Right renal pelvis (tissue), 4 donors: ENCODE results near the gene ALPK1. TPM values are rescaled to one million over a fixed set of nuclear protein-coding genes. Genes with fewer than 3 reads are reported as not detected.
"Not testable (repeated sequence)": the region's sequence is repeated elsewhere in the genome, so short reads cannot be mapped to it uniquely, and the experiment has no call there.

Experiments used
- DNase-seq, 4 donors: peaks; one replicate each; pipeline ENCODE4 v3.0.0-alpha.2; 2013; ENCODE audit warnings: low read depth in 4 of 4, low spot score in 3 of 4, missing footprints in 1 of 4
- polyA plus RNA-seq, 4 donors: library from polyadenylated mRNA; unstranded; fragments of 120-200 nt; gene quantifications; one replicate each; pipeline ENCODE4 v1.2.1, GENCODE V29; 2013; ENCODE audit not compliant: insufficient read length in 4 of 4

The ALPK1 gene
- polyA plus RNA-seq, 4 donors, result 10.2 to 14.2 (median 11.5) TPM

DNA sequence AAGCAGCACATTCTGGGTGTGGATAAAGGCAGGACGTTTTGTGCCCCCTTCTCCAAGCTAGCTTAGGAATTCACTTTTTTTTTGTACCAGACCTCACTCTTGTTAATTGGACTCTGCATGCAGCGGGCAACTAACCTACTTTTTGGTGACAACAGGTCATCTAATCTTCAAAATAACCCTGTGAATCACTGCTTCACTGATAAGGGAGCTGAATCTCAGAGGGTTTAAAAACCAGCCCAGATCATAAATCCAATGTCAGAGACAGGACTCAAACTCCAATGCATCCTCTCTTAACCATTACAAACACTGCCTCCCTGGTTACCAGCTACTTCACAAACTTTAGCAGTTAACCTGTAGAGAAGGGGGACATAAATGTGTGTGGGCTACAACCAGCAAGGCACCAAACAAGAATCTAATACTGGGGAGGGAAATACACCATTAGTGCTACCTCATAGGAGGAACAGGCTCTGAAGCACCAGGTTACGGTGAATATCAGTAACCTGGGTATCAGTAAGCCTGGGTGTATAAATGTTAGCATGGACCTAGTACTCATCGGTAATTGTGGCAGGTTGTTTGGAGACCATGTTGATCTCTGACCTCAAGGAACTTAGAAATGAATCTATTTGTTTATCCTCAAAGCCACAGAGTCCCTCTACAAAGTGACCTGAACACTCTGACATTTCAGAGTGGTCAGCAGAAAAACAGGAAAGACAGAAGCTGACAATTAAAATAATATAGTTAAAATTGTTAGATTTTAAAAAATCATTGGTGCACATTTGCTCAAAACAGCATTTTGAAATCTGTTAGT lies 14.1 kb upstream of the ALPK1 start:
- no peak for DNase-seq

DNA sequence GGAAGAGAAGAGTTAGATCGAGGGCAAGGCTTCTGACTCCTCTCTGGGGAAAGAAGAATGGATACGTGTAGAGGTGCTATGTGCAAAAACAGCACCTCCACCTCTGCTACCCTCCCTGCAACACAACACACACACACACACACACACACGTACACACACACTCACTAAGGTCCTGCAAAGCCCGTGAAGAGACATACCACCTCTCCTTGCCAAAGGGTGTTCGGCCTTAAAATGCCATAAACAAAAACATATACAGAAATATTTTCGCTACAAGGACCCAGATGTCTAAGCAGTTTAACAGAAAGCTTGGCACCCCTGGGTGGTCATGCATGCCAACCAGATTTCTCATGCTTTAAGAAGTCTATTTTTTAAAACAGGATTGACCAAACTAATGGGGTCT lies 13.0 kb upstream of the ALPK1 start:
- no peak for DNase-seq

DNA sequence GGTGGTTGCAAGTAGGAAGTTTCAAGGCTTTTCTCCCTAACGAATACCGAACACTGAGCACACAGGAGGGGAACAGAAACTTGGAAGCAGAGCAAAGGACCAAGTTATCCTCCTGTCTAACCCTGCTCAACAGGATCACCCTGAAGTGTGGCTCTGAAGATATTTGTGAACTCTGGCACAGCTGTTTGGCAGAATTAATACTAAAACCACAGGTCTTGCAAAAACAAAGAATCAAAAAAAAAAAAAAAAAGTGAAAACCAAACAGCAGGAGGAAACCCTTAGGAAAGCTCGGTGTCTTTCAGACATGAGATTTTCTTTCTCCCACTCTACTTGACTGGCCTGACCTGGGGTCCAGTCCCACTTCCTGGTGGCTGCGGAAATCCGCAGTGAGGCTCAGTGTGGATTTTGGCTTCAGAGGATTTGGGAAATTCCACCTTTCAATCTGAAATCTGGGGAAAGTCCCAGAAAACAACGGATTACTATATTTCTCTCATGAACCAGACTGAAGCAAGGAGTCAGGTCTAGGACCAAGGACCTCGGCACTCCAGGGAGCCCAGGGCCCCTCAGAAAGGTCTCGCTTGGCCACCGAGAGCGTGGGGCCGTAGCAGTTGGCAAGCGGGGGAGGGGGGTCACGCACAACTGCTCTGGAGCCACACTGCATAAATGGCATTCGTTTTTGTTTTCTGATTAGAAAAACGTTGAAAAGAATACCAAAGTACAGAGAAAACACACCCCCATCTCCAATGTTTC lies 12.3 kb upstream of the ALPK1 start:
- no peak for DNase-seq

DNA sequence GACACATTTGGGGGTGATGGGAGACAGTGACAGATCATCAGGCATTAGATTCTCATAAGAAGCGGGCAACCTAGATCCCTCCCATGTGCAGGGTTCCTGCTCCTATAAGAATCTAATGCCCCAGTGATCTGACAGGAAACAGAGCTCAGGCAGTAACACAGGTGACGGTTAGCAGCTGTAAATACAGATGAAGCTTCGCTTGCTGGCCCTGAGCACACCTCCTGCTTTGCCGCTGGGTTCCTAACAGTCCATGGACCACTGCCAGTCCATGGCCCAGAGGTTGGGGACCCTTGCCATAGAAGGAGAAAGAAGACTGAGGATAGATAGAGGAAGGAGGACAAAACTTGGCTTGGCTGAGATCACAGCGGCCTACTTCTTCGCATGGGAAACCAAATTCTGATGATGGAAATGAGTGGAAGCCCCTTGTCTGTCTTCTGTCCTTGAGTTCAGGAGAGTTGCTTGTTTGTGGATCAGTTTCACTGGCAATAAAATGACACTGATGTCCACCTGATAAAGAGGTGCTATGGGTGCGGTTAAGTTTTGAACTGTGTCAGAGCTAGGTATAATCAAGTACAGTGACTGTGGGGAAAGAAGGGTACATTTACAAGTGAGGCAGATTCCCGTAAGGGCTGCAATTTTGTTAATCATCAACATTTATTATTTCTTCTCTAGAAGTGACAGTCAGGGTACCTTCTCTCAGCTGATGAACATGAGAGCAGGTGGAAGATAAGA lies 9.7 kb upstream of the ALPK1 start:
- no peak for DNase-seq

DNA sequence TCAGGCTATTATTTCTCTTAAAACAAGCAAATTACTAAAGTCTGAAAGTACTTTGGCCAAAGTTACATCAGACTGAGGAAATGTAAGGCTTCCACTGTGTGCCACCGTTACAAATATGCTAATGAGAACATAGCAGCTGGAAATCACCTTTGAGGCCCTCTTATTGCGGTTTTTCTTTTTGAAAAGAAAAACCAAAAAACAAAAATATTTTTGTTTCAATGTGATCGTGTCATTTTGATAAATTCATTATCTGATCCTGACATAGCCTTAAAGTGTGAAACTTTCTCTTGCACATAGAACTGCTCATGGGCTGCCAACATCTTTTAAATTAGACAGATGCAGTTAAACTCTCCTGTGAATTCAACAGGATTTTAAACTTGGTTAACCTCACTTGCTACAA lies 8.7 kb upstream of the ALPK1 start:
- no peak for DNase-seq

DNA sequence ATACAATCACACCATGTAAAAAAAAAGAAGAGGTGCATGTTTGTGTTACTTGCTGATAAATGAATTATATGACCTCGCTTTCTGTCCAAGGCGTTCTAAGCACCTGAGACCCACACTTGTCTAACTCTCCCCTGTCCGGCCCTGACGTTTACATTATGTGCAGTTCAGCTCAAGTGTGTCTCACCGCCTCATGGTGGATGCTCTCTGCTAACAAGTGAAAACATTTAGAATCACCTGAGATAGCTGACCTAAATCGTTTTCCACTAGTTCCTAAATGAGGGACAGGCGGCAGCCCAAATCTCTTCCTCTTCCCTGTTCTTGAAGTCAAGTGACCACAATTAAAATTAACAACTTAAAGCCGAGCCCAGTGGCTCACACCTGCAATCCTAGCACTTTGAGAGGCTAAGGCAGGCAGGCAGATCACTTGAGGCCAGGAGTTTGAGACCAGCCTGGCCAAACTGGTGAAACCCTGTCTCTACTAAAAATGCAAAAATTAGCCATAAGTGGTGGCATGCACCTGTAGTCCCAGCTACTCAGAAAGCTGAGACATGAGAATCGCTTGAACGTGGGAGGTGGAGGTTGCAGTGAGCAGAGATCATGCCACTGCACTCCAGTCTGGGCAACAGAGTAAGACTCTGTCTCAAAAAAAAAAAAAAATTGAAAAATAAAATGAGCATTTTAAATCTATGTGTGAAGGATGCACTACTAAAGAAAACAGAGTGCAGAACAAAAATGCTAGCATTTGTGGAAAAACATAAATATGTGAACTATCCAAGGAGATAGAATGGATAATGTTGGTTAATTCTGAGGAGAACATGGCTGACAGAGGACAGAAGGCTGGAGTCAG lies 7.5 kb upstream of the ALPK1 start:
- DNase-seq, result no peak

DNA sequence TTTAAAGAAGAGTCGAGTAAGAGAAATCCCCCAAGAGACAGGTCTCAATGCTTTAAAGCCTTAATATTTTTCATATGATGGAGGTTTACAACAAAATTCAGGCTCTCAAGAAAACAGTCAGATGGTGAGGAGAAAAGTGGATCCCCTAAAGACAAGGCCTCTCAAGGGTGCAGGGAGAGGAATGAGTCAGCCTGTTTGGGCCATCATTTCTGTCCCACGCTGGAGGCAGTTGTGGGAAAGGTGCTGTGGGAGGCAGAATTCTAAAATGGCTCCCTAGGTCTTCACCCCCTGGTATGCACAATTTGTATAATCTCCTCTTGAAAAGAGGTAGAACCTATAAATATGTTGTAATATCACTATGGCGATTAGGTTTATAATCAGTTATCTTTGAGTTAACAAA lies 6.8 kb upstream of the ALPK1 start:
- no peak for DNase-seq

DNA sequence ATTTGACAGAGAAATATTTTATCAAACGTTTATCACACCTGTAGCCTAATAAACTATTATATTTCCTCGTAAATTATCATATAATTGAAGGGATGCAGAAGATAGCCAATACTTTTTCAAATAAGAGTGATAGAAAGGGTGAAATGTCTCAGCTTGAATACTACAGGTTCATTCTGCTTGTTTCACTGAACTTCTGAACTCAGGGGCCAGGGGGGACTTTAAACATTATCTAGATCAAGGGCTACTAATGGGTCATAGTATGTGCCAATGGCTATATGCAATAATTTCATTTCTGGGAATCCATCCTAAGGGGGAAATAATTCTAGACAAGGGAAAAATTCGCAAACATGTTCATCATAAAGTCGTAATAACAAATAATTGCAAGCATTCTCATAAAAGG lies 2.6 kb downstream of the ALPK1 start:
- no peak for DNase-seq

DNA sequence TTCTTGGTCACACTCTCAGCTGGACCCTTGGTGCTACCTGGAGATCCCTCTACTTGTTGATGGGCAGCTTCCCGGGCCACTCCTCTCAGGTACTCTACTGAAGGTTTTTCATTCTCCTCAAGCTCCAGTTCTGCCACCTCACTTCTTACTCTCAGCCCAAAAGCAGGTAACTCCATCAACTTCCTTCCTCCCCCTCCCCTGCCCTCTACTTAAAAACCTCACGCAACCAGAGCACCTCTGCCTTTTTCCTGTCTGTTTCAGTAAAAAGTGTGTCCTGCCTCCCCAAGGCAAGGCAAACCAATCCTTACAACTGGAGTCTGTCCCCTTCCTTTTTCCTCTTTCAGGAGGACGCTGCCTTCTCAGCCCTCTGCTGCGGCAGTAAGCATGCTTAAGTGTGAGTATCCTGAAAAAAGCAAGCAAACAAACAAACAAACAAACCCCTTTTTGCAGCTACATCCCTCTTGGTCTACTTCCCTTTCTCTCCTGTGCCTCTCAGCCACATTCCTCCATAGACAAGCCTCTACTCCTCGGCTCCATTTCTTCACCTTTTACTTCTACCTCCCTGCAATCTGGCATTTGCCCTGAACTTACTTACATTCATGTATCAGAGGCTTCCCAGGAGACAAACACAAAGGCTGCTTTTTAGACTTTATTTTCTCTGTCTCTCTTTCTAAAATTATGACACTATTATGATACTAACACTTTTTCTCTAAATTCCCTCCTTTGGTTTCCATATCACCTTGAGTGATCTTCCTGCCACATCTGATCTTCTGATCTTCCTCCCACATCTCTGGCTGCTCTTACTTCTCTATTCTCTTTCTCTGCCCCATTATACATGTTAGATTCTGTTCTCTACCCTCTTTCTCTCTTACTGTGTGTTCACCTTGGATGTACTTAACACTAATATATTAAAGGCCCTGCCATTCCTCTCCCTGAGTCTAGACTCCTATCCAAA lies 5.4 kb downstream of the ALPK1 start:
- DNase-seq, result no peak

DNA sequence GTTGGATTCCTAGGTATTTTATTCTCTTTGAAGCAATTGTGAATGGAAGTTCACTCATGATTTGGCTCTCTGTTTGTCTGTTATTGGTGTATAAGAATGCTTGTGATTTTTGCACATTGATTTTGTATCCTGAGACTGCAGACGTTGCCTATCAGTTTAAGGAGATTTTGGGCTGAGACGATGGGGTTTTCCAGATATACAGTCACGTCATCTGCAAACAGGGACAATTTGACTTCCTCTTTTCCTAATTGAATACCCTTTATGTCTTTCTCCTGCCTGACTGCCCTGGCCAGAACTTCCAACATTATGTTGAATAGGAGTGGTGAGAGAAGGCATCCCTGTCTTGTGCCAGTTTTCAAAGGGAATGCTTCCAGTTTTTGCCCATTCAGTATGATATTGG lies 8.3 kb downstream of the ALPK1 start:
- DNase-seq, result not testable (repeated sequence)

DNA sequence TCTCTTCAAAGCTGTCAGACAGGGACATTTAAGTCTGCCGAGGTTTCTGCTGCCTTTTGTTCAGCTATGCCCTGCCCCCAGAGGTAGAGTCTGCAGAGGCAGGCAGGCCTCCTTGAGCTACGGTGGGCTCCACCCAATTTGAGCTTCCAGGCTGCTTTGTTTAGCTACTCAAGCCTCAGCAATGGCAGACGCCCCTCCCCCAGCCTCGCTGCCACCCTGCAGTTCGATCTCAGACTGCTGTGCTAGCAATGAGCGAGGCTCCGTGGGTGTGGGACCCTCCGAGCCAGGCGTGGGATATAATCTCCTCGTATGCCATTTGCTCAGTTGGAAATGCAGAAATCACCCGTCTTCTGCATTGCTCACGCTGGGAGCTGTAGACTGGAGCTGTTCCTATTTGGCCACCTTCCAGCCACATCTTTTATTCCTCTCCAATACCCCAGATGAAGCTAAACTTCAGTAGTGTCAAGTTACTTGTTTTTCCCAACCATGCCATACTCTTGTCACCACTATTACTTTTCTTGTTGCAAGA lies 12.2 kb downstream of the ALPK1 start:
- not testable (repeated sequence) for DNase-seq

DNA sequence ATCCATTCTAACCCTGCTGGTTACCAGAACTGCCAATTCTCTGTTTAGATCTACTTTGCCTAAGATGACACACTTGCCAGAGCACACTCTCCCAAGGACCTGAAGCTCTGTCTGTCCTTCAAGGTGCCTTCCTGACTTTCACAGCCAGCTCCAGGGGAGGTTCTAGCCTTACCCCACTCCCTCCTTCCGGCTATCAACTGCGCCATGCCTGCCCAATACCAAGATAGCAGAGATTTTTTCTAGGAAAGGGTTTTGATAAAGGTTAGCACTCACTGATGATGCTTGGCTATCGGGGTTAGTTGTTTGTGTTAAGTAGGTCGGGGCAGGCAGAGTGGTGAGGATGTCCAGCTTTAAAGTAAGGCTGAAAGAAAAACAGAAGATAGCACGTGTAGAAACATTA lies 14.3 kb downstream of the ALPK1 start:
- DNase-seq, result no peak

DNA sequence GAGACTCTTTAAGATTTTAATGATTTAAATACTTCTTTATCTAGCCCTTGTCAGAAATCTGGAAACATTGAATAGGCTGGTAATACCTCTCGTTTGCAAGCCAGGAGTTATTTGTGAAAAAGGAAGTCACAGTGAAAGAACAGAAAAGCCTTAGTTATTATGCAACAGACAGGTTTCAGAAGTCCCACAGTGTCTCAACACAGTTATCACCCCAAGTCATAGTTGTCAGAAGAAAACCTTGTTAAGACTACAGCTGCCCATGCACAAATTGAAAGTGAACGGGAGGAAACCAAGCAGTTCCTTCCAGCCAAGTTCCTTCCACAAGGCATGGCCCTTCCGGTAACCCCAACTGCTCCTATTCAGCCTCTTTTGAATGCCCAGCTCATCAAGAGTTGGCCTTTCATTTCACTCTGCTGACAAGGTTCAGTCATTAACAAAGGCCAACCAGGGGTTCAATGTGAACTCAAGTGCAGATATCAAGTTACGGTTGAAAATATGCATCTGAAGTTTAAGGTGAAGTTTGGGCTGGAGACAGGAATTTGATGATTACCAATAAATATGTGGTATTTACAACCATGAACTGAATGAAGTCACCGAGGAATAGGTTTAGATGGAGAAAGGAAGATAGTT lies 15.6 kb downstream of the ALPK1 start:
- no peak for DNase-seq

DNA sequence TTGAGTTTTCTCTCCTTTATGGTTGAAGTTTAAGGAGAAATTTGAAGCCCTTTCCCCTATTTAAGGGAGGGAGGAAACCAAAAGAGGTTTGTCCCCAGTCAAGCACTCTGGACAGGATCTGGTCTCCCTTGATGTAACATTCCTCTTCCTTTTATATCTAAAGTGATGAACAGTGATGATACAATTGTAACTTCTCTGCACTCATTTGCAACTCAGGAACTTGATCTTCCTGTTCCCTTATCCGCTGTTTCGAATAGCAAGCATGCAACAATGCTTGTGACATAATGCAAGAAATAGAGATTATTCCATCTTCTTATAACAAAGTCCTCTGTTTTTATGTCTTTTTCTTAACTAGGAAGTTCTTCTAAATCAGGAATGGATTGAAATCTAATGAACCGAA lies 18.3 kb downstream of the ALPK1 start:
- no peak for DNase-seq

DNA sequence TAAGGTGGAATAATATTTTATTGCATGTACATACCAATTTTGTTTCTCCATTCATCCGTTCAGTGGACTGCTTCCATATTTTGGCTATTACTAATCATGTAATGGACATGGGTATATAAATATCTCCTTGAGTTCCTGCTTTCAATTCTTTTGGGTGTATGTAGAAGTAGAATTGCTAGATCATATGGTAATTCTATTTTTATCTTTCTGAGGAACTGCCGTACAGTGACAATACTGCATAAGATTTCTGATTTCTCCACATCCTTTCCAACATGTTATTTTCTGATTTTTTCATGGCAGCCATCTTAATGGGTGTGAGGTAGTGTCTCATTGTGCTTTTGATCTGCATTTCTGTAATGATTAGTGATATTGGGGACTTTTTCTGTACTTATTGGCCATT lies 19.2 kb downstream of the ALPK1 start:
- no peak for DNase-seq

DNA sequence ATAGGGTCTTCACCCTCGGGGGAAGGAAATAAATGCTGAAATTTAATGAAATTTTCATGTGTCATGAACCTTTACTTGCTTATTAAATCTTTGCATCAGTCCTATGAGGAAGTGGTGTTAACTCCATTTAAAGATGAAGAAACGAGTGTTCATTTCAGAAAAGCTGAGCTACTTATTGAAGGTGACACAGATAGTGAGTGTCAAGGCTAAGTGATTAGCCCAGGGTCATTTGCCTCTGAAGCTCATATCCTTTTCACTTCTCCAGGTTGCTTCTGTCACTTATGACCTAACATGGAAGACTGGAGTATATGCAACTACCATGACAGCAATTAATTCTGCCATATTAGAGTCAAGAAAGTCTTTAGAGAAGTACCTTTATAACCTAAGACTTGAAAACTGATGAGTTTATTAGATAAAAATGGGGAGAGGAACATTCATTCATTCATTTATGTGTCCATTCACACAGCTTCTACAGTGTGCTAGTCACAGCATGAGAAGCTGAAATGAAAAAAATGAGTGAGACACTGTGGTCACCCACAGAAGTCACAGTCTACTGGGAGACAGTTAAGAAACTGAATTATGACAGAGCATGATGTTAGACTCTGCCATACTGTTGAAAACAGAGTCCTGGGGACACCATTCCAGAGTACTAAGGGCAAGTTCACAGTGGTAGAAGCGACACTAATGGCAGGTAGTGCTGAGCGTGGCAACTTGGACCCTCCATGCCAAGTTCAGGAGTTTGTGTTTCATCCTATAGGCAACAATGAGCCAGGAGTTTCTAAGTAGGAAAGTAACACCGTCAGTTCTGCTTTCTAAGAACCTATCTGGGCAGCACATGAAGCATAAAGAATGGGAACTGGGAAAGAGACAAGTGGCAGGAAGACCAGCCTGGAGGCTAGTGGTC lies 21.3 kb downstream of the ALPK1 start:
- no peak for DNase-seq

DNA sequence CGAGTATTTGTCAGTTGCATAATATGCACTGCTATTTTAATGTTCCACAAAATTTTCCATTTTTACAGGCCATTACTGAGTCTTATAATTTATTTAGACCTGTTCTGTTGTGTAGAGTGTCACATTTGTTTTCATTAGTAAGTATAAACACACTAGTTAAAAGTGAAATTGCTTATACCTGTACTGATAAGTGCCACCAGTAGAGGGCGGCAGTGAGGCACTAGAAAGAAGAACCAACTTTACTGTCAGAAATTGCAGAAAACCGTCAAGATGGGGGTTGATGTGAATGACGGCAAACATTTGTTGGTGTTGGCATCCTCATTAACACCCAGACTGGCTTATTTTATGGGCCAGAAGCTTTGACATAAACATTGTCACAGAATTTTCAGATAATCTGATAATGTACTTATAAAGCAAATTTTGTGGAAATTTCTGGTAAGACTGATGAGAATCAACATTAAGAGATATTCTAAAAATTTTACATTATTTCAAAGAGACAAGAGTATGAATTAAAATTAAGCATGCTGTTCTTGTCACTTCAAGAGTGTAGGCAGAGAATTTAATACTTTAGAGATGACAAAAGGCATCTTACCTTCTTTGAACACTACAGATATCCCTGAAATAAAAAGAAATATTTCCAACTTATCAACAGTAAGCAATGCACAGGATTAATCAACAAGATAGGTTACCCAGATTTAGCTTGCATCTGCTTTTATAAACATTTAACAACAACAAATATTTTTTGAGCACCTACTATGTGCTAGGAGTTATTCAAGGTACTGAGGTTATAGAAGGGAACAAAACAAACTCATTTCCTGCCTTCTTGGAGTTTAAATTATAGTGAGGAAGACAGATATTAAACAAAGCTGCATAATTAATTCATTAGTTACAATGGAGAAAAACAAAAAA lies 24.9 kb downstream of the ALPK1 start:
- DNase-seq, result peak in 3 of 4 donors; percentile 22 to 38 (median 35)
